Esophagus muscularis mucosa (tissue), 4 donors: ENCODE measurements around the gene CYSRT1. TPM values are rescaled to one million over a fixed set of nuclear protein-coding genes. Genes with fewer than 3 reads are reported as not detected.

Experiments
- DNase-seq: peaks from one replicate; pipeline ENCODE4 v3.0.0-alpha.2; 2017; ENCODE audit errors: extremely low spot score
- H3K27ac ChIP-seq, 4 donors: fragments of 200-600 bp; sonication (generic); replicated peaks in 1 of 4; 1 replicate in 3 of 4; 2 replicates in 1 of 4; pipeline ENCODE4 v1.5.1; 2016 to 2019; ENCODE audit warnings: mild to moderate bottlenecking in 1 of 4
- H3K27me3 ChIP-seq, 4 donors: fragments of 200-600 bp; sonication (generic); one replicate each; pipeline versions ENCODE4 v1.5.1 to v1.6.0; 2016 to 2019
- H3K36me3 ChIP-seq, 4 donors: fragments of 200-600 bp; sonication (generic); one replicate each; pipeline ENCODE4 v1.5.1; 2016 to 2019
- H3K4me1 ChIP-seq, 4 donors: fragments of 200-600 bp; sonication (generic); one replicate each; pipeline ENCODE4 v1.5.1; 2016 to 2019
- H3K4me3 ChIP-seq, 4 donors: fragments of 200-600 bp; sonication (generic); 1 replicate in 2 of 4; 2 replicates in 2 of 4; pipeline ENCODE4 v1.5.1; 2016 to 2019; ENCODE audit warnings: mild to moderate bottlenecking in 4 of 4, moderate library complexity in 1 of 4
- H3K9me3 ChIP-seq, 4 donors: fragments of 200-600 bp; sonication (generic); 1 replicate in 3 of 4; 2 replicates in 1 of 4; pipeline ENCODE4 v1.5.1; 2016 to 2019
- CTCF ChIP-seq, 3 experiments: fragments of 200-600 bp in 2 of 3; fragments of 450-650 bp in 1 of 3; sonication (generic) in 2 of 3; IDR thresholded peaks; one replicate each; pipeline ENCODE4 v1.5.1; 2017 to 2019; ENCODE audit warnings: antibody characterized with exemption in 3 of 3, mild to moderate bottlenecking in 2 of 3, moderate library complexity in 1 of 3
- EP300 ChIP-seq: sonication (generic); formaldehyde crosslinking; IDR thresholded peaks from one replicate; pipeline ENCODE4 v1.6.1; 2017; ENCODE audit warnings: antibody characterized with exemption
- POLR2A ChIP-seq: fragments of 450-650 bp; IDR thresholded peaks from one replicate; pipeline ENCODE4 v1.6.1; 2017; ENCODE audit warnings: antibody characterized with exemption, moderate library complexity, mild to moderate bottlenecking, low read depth
- POLR2AphosphoS5 ChIP-seq, 2 donors: sonication (generic); formaldehyde crosslinking; IDR thresholded peaks; one replicate each; pipeline ENCODE4 v1.6.1; 2017; ENCODE audit warnings: antibody characterized with exemption in 2 of 2
- WGBS: methylation state at CpG from one replicate; pipeline ENCODE4 v1.1.5; 2018; 5-methylcytosine and 5-hydroxymethylcytosine counted together
- intact Hi-C: fragments of 100-400 bp; cut with DNase I; formaldehyde crosslinking; loops from one replicate; pipeline ENCODE4 v1.15.1; 2023
- total RNA-seq, 4 donors: library from RNA; depleted of rRNA; stranded (reverse); fragments of >200 nt; gene quantifications; one replicate each; pipeline versions ENCODE4 v1.1.0 to v1.2.1, GENCODE V29; 2016

Gene CYSRT1
- total RNA-seq, 4 donors from 2014 or later, result 0.33 to 0.45 (median 0.40) TPM; not detected in 1

DNA sequence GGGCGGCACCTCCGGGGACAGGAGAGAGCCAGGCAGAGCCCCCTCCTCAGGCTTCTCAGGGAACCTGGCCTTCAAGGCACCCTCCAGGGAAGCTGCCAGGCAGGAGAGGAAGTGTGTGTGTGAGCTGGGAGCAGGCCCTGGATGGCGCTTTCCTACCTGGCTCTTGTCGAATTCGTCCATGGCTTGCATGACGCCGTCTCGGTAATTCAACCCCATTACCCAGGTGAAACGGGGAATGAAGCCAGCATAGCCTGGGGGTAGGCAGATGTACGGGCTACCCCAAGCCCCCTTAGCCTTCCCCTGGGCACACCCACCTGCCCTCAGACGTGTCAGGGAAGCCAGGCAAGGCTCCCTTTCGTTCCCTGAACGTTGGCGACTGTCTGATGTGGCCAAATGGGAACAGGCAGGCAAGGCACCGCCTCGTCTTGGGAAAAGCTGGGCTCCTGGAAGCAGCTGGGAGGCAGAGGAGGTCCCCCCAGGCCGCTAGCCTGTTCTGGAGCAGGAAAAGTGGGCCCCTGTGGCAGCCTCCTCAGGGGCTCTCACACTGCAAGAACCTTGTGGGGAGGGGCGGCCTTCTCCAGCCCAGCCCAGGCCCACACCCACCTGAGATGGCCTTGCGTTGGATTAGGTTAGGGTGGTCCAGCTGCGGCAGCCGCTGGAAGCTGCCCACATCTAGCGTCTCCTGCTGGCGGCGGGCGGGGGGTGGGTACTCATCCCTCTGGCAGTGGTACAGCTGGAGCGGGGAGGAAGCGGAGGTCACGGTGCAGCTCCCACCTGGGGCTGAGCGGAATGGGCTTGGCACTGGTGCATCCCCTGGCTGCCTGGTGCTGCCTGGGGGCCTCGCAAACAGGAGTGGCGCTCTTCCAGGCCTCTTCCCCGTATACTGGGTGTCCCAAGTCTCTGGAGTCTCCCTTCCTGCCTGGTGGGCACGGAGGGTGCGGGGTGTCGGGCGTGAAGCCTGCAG is 19.8 kb downstream of the CYSRT1 start:
- no peak for TF ChIP-seq CTCF (IDR thresholded peaks at IDR 0.05)
- no peak for TF ChIP-seq POLR2AphosphoS5 (IDR thresholded peaks at IDR 0.05)
- no peak for TF ChIP-seq EP300
- no peak for TF ChIP-seq POLR2A
- no peak overlapping the region for H3K4me3 ChIP-seq
- H3K36me3 ChIP-seq, result peaks cover 13 to 25% (median 19%) of the 10 kb centered on the region in 4 donors
- 68% methylated on average over 22 of the region's 36 CpGs for WGBS
- peak overlapping the region in 2 of 4 donors; percentile 5 to 22 for H3K27ac ChIP-seq
- intact Hi-C loops, result no loop called here
- no peak for DNase-seq
- H3K27me3 ChIP-seq, result no peaks in the 10 kb centered on the region
- H3K9me3 ChIP-seq, result no peaks in the 10 kb centered on the region
- H3K4me1 ChIP-seq, result peaks cover 30 to 37% (median 36%) of the 10 kb centered on the region in 4 donors

DNA sequence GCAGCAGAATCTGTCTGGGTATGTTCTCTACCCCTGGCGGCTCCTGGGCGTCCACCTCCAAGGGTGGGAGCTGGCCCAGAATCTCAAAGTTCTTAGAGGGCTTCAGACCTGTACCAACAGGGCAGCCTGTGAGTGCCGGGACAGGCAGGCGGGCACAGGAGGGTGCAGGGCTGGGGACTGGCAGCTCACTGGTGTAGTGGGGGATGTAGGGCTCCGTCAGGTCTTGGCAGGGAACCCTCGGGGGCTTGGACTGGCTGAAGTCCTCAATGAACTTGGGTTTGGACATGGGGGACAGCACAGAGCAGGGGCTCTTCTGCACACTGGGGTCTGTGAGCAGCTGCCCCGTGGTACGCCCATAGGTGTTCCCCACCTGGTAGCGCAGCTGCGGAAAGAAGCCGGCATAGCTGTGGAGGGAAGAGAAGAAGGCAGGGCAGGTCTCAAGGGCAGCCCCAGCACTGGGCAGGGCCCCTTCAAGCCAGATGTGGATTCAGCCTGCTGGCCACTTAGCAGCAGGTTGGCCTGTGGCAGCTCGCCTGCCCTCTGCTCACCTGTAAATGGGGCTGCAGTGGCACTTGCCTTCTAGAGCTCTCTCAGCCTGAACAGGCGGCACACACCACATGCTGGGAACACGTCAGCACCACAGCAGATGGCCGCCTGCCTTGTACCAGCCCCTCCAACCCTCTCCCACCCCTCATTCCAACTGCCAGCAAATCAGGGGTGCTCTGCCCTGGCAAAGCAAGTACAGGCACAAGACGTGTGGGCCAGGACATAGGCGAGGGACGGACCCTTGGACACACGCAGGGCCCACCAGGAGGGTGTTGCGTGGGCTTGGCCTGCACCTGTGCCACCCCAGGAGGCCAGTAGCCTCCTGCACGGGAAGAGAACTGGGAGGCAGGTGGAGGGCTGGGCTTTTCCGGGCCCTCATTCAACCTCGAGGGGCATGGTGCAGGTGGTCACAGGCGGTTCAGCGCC is 20.8 kb downstream of the CYSRT1 start:
- peaks cover 28 to 37% (median 30%) of the 10 kb centered on the region in 4 donors for H3K4me1 ChIP-seq
- no peaks in the 10 kb centered on the region for H3K9me3 ChIP-seq
- WGBS, result 93% methylated on average over 9 of the region's 25 CpGs
- no peaks in the 10 kb centered on the region for H3K27me3 ChIP-seq
- H3K27ac ChIP-seq, result no peak overlapping the region
- peaks cover 13 to 25% (median 19%) of the 10 kb centered on the region in 4 donors for H3K36me3 ChIP-seq
- intact Hi-C loops, result no loop called here
- TF ChIP-seq EP300, result no peak
- no peak for TF ChIP-seq POLR2A
- no peak for TF ChIP-seq POLR2AphosphoS5 (IDR thresholded peaks at IDR 0.05)
- no peak for TF ChIP-seq CTCF (IDR thresholded peaks at IDR 0.05)
- H3K4me3 ChIP-seq, result no peak overlapping the region
- DNase-seq, result no peak

DNA sequence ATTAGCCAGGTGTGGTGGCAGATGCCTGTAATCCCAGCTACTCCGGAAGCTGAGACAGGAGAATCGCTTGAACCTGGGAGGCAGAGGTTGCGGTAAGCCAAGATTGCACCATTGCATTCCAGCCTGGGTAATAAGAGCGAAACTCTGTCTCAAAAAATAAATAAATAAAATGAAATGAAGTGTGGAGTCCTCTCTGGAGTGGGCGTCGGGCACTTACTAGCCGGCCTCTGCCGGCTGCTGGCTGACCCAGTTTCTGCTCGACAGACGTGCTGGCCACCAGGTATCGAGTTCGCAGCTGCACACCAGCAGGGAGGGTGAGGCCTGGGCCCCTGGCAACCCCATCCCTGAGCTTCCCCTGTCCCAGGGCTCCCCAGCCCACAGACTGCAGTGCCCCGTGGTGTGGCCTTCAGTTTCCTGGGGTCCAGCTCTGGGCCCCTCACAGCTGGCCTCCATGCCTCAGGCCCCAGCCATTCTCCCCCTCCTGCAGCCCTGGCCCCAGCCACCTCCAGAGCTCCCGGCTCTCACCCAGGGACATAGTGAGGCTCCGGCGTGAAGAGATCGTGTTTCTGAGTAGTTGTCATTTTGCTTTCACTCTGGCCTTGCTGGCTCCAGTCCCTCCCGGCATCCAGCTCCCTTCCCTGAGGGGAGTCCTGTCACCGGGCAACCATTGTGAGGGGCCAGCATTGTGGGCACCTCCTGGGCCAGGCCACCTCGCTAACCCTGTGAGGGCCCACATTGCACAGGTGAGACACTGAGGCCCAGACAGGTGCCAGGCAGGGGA is 22.4 kb downstream of the CYSRT1 start:
- Histone ChIP-seq H3K27me3 (no peaks in the 10 kb centered on the region), H3K9me3 (no peaks in the 10 kb centered on the region), H3K4me1 (peaks cover 22 to 35% (median 23%) of the 10 kb centered on the region in 4 donors), H3K36me3 (peaks cover 9 to 18% (median 15%) of the 10 kb centered on the region in 4 donors), H3K27ac (no peak overlapping the region), H3K4me3 (no peak overlapping the region)
- intact Hi-C loops, result no loop called here
- DNase-seq, result no peak
- no peak for TF ChIP-seq EP300
- no peak for TF ChIP-seq POLR2AphosphoS5 (IDR thresholded peaks at IDR 0.05)
- TF ChIP-seq CTCF (IDR thresholded peaks at IDR 0.05), result no peak
- TF ChIP-seq POLR2A, result no peak
- 83% methylated on average over 9 of the region's 20 CpGs for WGBS

- Histone ChIP-seq H3K9me3 (no peaks in the 10 kb centered on the region), H3K27me3 (no peaks in the 10 kb centered on the region), H3K36me3 (peaks cover 4 to 13% (median 9%) of the 10 kb centered on the region in 4 donors), H3K27ac (no peak overlapping the region), H3K4me1 (peaks cover 17 to 30% (median 18%) of the 10 kb centered on the region in 4 donors), H3K4me3 (no peak overlapping the region)
- 40% methylated on average over 1 of the region's 6 CpGs for WGBS
- no peak for DNase-seq
- intact Hi-C loops, result no loop called here
- TF ChIP-seq CTCF (IDR thresholded peaks at IDR 0.05), result no peak
- no peak for TF ChIP-seq POLR2A
- no peak for TF ChIP-seq POLR2AphosphoS5 (IDR thresholded peaks at IDR 0.05)
- no peak for TF ChIP-seq EP300
Measured at GRCh38 chr9:137247916-137248175, 22.9 kb downstream of the CYSRT1 start.
